ENCODE results near the gene TNFRSF6B.

The TNFRSF6B gene

DNA sequence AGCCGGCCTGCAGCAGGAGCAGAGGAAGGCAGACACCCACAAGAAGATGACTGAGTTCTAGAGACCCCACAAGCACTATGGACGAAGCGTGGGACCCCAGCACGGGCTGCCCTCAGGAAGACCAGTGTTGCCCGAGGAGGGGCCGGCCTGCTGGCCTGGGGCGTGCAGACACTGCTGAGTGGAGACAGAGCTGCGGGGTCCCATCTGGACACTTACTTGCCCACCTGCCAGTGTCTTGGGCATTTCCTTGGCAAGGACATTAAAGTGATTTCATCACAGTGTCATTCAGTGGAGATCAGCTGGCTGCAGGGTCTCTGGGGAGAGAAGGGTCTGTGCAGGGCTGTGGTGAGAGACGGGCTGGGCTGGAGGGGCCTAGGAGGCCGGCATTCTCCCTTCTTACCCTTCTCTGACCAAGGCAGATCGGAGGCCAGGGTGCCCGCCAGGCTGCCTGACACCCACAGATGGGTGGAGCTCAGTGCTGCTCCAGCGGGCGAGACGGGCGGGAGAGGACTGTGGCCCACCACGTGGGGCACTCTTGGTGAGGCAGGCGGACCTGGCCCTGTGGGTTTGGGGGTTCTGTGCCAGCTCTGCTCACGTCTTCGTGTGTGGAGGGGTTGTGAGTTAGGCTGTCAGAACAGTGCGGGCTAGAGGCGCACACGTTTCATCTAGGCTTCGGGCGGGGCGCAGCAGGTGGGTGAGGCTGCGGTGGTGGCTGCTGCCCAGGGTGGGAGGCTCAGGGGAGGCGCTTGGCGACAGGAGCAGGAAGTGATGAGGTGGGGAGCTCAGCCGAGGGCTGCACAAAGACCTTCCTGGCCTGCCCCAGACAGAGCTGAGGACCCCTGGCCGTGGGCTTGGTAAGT, 39.6 kb downstream of the TNFRSF6B start, which contains the start of gene LIME1:
LIME1 (plus strand) TSS at position 806 of the 860 bp plus-strand sequence. CDS start 886 bp downstream, outside the sequence.
- Histone ChIP-seq H3K27ac (ENCODE audit: insufficient read depth in 1 of 2, low read depth in 1 of 2, low read length in 2 of 2, poor library complexity in 1 of 2, severe bottlenecking in 2 of 2) (no peak within 1 kb of the TSS), H3K9me3 (ENCODE audit: control extremely low read depth in 1 of 5, control insufficient read depth in 4 of 5, insufficient read depth in 2 of 5, low read depth in 1 of 5, low read length in 4 of 5) (no peaks in the 10 kb centered on the region), H3K27me3 (replicated peaks in 2 of 5; ENCODE audit: control insufficient read depth in 4 of 5, insufficient read depth in 5 of 5, low read length in 4 of 5) (peaks cover 0 to 5% (median 0%) of the 10 kb centered on the region in 5 experiments), H3K4me3 (ENCODE audit: control insufficient read depth in 1 of 7, extremely low read depth in 1 of 7, insufficient read depth in 4 of 7, low read depth in 2 of 7, low read length in 6 of 7) (peak within 1 kb of the TSS in 5 of 7 experiments; percentile 32 to 74 (median 52)), H3K4me1 (ENCODE audit: control extremely low read depth in 1 of 4, control insufficient read depth in 4 of 4, insufficient read depth in 4 of 4, low read length in 3 of 4) (peaks cover 0 to 49% (median 36%) of the 10 kb centered on the region in 4 experiments), H3K36me3 (ENCODE audit: control insufficient read depth in 4 of 4, insufficient read depth in 4 of 4, low read length in 3 of 4) (peaks cover 2 to 33% (median 20%) of the 10 kb centered on the region in 4 experiments)
- WGBS (ENCODE audit: insufficient coverage), result 80% methylated on average over 26 of the region's 31 CpGs
- DNase-seq, result peak; percentile 36 to 60 (median 48)
- POLR2A ChIA-PET, result no interaction called here
- CTCF ChIA-PET, result interaction anchor here (0.7 to 1.3 kb wide), 4 partner anchors 15 to 245 kb away, joined by 3 to 5 read pairs (median 3); partner anchors contain the start of genes ARFRP1, PRPF6 and ZGPAT

DNA sequence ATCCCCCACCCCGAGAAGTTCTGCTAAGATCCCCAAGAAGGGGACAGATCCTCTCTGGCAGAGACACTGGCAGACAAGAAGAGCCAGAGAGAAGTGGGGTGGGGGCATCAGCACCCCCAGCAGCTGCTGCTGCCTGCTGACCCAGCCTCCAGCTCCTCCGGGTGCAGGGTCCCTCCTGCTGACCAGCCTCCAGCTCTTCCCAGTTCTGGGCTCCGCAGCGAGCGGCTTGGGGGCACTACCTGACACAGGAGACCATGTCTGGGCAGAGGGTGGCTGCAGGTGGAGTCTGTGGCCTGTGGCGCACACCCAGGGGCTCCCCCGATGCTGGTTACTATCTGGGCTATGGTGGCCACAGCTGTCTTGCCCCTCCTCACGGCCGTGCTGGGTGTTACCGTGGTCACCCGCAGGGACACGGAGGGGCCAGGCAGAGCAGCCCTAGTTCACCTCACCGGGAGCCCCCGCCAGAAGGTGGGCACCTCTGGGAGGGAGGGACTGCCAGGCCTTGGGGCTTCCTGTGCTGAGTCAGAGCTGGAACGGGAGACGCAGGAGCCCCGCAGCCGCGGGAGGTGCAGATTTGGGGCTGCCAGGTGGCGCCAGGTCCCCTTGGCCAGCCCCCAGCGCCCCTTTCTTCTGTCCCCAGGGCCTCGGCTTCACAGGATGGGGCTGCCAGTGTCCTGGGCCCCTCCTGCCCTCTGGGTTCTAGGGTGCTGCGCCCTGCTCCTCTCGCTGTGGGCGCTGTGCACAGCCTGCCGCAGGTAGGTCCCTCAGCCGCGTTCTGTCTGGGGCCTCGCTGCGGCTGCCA, 40.6 kb downstream of the TNFRSF6B start:
- peak overlapping the region in 5 of 7 experiments; percentile 32 to 74 (median 52) for H3K4me3 ChIP-seq (ENCODE audit: control insufficient read depth in 1 of 7, extremely low read depth in 1 of 7, insufficient read depth in 4 of 7, low read depth in 2 of 7, low read length in 6 of 7)
- H3K4me1 ChIP-seq (ENCODE audit: control extremely low read depth in 1 of 4, control insufficient read depth in 4 of 4, insufficient read depth in 4 of 4, low read length in 3 of 4), result peaks cover 0 to 51% (median 42%) of the 10 kb centered on the region in 4 experiments
- peak in 2 of 3 donors; percentile 47 to 63 for DNase-seq
- CTCF ChIA-PET, result interaction anchor here (0.6 to 1.3 kb wide), 4 partner anchors 16 to 244 kb away, joined by 3 to 4 read pairs (median 3); partner anchors contain the start of gene PRPF6
- POLR2A ChIA-PET, result no interaction called here
- WGBS (ENCODE audit: insufficient coverage), result 14% methylated on average over 29 of the region's 30 CpGs
- no peaks in the 10 kb centered on the region for H3K9me3 ChIP-seq (ENCODE audit: control extremely low read depth in 1 of 5, control insufficient read depth in 4 of 5, insufficient read depth in 2 of 5, low read depth in 1 of 5, low read length in 4 of 5)
- H3K27ac ChIP-seq (ENCODE audit: insufficient read depth in 1 of 2, low read depth in 1 of 2, low read length in 2 of 2, poor library complexity in 1 of 2, severe bottlenecking in 2 of 2), result no peak overlapping the region
- H3K36me3 ChIP-seq (ENCODE audit: control insufficient read depth in 4 of 4, insufficient read depth in 4 of 4, low read length in 3 of 4), result peaks cover 2 to 33% (median 21%) of the 10 kb centered on the region in 4 experiments
- peaks cover 0 to 5% (median 0%) of the 10 kb centered on the region in 5 experiments for H3K27me3 ChIP-seq (replicated peaks in 2 of 5; ENCODE audit: control insufficient read depth in 4 of 5, insufficient read depth in 5 of 5, low read length in 4 of 5)

DNA sequence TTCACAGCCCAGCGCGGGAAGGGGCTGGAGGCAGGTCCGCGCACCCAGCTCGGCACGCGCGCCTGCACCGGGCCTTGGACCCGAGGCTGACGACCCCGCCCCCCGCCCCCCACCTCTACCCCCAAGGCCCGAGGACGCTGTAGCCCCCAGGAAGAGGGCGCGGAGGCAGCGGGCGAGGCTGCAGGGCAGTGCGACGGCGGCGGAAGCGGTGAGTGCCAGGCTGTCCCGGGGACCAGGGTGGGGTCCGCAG, 41.2 kb downstream of the TNFRSF6B start:
- no peak for DNase-seq
- ChIA-PET CTCF (interaction anchor here (0.6 to 1.0 kb wide), 2 partner anchors 27 to 168 kb away, joined by 3 to 4 read pairs; no protein-coding TSS in a partner anchor), POLR2A (no interaction called here)
- H3K4me3 ChIP-seq (ENCODE audit: control insufficient read depth in 1 of 7, extremely low read depth in 1 of 7, insufficient read depth in 4 of 7, low read depth in 2 of 7, low read length in 6 of 7), result peak overlapping the region in 4 of 7 experiments; percentile 32 to 74 (median 54)
- under 1% methylated on average over 15 of the region's 26 CpGs for WGBS (ENCODE audit: insufficient coverage)
- H3K36me3 ChIP-seq (ENCODE audit: control insufficient read depth in 4 of 4, insufficient read depth in 4 of 4, low read length in 3 of 4), result peaks cover 2 to 36% (median 23%) of the 10 kb centered on the region in 4 experiments
- peaks cover 0 to 51% (median 42%) of the 10 kb centered on the region in 4 experiments for H3K4me1 ChIP-seq (ENCODE audit: control extremely low read depth in 1 of 4, control insufficient read depth in 4 of 4, insufficient read depth in 4 of 4, low read length in 3 of 4)
- H3K27me3 ChIP-seq (replicated peaks in 2 of 5; ENCODE audit: control insufficient read depth in 4 of 5, insufficient read depth in 5 of 5, low read length in 4 of 5), result peaks cover 0 to 5% (median 0%) of the 10 kb centered on the region in 5 experiments
- H3K9me3 ChIP-seq (ENCODE audit: control extremely low read depth in 1 of 5, control insufficient read depth in 4 of 5, insufficient read depth in 2 of 5, low read depth in 1 of 5, low read length in 4 of 5), result no peaks in the 10 kb centered on the region
- no peak overlapping the region for H3K27ac ChIP-seq (ENCODE audit: insufficient read depth in 1 of 2, low read depth in 1 of 2, low read length in 2 of 2, poor library complexity in 1 of 2, severe bottlenecking in 2 of 2)

DNA sequence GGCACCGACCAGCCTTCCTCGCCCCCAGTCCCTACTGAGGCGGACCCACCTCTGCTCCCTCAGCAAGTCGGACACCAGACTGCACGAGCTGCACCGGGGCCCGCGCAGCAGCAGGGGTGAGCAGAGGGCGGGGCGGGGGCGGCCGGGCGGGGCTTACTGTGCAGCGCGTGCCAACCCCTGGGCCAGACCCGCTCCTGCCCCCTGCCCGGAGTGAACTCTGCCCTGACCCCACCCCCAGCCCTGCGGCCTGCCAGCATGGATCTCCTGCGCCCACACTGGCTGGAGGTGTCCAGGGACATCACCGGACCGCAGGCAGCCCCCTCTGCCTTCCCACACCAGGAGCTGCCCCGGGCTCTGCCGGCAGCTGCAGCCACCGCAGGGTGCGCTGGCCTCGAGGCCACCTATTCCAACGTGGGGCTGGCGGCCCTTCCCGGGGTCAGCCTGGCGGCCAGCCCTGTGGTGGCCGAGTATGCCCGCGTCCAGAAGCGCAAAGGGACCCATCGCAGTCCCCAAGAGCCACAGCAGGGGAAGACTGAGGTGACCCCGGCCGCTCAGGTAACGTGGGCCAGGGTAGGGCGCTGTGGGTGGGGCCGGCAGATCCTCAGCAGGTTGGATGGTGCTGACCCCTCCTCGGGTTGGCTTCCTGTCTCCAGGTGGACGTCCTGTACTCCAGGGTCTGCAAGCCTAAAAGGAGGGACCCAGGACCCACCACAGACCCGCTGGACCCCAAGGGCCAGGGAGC, 41.7 kb downstream of the TNFRSF6B start:
- peaks cover 0 to 5% (median 0%) of the 10 kb centered on the region in 5 experiments for H3K27me3 ChIP-seq (replicated peaks in 2 of 5; ENCODE audit: control insufficient read depth in 4 of 5, insufficient read depth in 5 of 5, low read length in 4 of 5)
- POLR2A ChIA-PET, result interaction anchor here (0.5 kb wide), 1 partner anchor 15 kb away, joined by 3 read pairs; no protein-coding TSS in a partner anchor
- WGBS (ENCODE audit: insufficient coverage), result 19% methylated on average over 38 of the region's 43 CpGs
- no peaks in the 10 kb centered on the region for H3K9me3 ChIP-seq (ENCODE audit: control extremely low read depth in 1 of 5, control insufficient read depth in 4 of 5, insufficient read depth in 2 of 5, low read depth in 1 of 5, low read length in 4 of 5)
- H3K27ac ChIP-seq (ENCODE audit: insufficient read depth in 1 of 2, low read depth in 1 of 2, low read length in 2 of 2, poor library complexity in 1 of 2, severe bottlenecking in 2 of 2), result no peak overlapping the region
- H3K36me3 ChIP-seq (ENCODE audit: control insufficient read depth in 4 of 4, insufficient read depth in 4 of 4, low read length in 3 of 4), result peaks cover 2 to 36% (median 23%) of the 10 kb centered on the region in 4 experiments
- CTCF ChIA-PET, result no interaction called here
- peaks cover 0 to 51% (median 42%) of the 10 kb centered on the region in 4 experiments for H3K4me1 ChIP-seq (ENCODE audit: control extremely low read depth in 1 of 4, control insufficient read depth in 4 of 4, insufficient read depth in 4 of 4, low read length in 3 of 4)
- H3K4me3 ChIP-seq (ENCODE audit: control insufficient read depth in 1 of 7, extremely low read depth in 1 of 7, insufficient read depth in 4 of 7, low read depth in 2 of 7, low read length in 6 of 7), result peak overlapping the region in 4 of 7 experiments; percentile 19 to 74 (median 52)
- peak in 1 of 3 donors; percentile 38 for DNase-seq

DNA sequence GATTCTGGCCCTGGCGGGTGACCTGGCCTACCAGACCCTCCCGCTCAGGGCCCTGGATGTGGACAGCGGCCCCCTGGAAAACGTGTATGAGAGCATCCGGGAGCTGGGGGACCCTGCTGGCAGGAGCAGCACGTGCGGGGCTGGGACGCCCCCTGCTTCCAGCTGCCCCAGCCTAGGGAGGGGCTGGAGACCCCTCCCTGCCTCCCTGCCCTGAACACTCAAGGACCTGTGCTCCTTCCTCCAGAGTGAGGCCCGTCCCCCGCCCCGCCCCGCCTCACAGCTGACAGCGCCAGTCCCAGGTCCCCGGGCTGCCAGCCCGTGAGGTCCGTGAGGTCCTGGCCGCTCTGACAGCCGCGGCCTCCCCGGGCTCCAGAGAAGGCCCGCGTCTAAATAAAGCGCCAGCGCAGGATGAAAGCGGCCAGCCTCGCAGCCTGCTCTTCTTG, 42.3 kb downstream of the TNFRSF6B start:
- H3K27ac ChIP-seq (ENCODE audit: insufficient read depth in 1 of 2, low read depth in 1 of 2, low read length in 2 of 2, poor library complexity in 1 of 2, severe bottlenecking in 2 of 2), result no peak overlapping the region
- peak in 2 of 3 donors; percentile 45 to 55 for DNase-seq
- WGBS (ENCODE audit: insufficient coverage), result 9% methylated on average over 26 of the region's 26 CpGs
- H3K4me1 ChIP-seq (ENCODE audit: control extremely low read depth in 1 of 4, control insufficient read depth in 4 of 4, insufficient read depth in 4 of 4, low read length in 3 of 4), result peaks cover 0 to 51% (median 42%) of the 10 kb centered on the region in 4 experiments
- ChIA-PET POLR2A (interaction anchor here (1.4 kb wide), 1 partner anchor 127 kb away, joined by 3 read pairs; the partner anchor contains the start of gene TPD52L2), CTCF (no interaction called here)
- no peaks in the 10 kb centered on the region for H3K9me3 ChIP-seq (ENCODE audit: control extremely low read depth in 1 of 5, control insufficient read depth in 4 of 5, insufficient read depth in 2 of 5, low read depth in 1 of 5, low read length in 4 of 5)
- peaks cover 0 to 5% (median 0%) of the 10 kb centered on the region in 5 experiments for H3K27me3 ChIP-seq (replicated peaks in 2 of 5; ENCODE audit: control insufficient read depth in 4 of 5, insufficient read depth in 5 of 5, low read length in 4 of 5)
- peak overlapping the region in 3 of 7 experiments; percentile 55 to 74 (median 69) for H3K4me3 ChIP-seq (ENCODE audit: control insufficient read depth in 1 of 7, extremely low read depth in 1 of 7, insufficient read depth in 4 of 7, low read depth in 2 of 7, low read length in 6 of 7)
- peaks cover 0 to 36% (median 20%) of the 10 kb centered on the region in 4 experiments for H3K36me3 ChIP-seq (ENCODE audit: control insufficient read depth in 4 of 4, insufficient read depth in 4 of 4, low read length in 3 of 4)

Data from common myeloid progenitor, CD34-positive (primary cell).